HepG2 (cell line): ENCODE data around the gene CRIM1. TPM values are rescaled to one million over a fixed set of nuclear protein-coding genes. Genes with fewer than 3 reads are reported as not detected.

Experiments used
- AGO1 ChIP-seq: fragments of 200-400 bp; formaldehyde crosslinking; IDR thresholded peaks from 2 replicates; pipeline ENCODE4 v1.6.1; 2017; ENCODE audit warnings: mild to moderate bottlenecking, low read depth, low read length, moderate library complexity; ENCODE audit not compliant: poor library complexity, severe bottlenecking
- AHDC1 ChIP-seq: sonication (generic); formaldehyde crosslinking; IDR thresholded peaks from 2 replicates; pipeline ENCODE4 v1.5.1; 2020; ENCODE audit warnings: mild to moderate bottlenecking, missing genetic modification reagents, borderline replicate concordance
- MIXL1 ChIP-seq: IDR thresholded peaks from 2 replicates; pipeline ENCODE4 v1.6.1; 2016
- MZF1 ChIP-seq: sonication (generic); formaldehyde crosslinking; IDR thresholded peaks from 2 replicates; pipeline ENCODE4 v1.8.1; 2023; ENCODE audit warnings: mild to moderate bottlenecking, missing genetic modification reagents, borderline replicate concordance
- NCOA2 ChIP-seq: sonication (generic); formaldehyde crosslinking; IDR thresholded peaks from 2 replicates; pipeline ENCODE4 v1.8.0; 2022; ENCODE audit warnings: inconsistent platforms
- SAP130 ChIP-seq: IDR thresholded peaks from 2 replicates; pipeline ENCODE4 v1.6.1; 2016; ENCODE audit warnings: low read depth
- SNRNP70 ChIP-seq: fragments of 200-400 bp; formaldehyde crosslinking; IDR thresholded peaks from 2 replicates; pipeline ENCODE4 v1.6.1; 2017; ENCODE audit warnings: mild to moderate bottlenecking, low read depth, low read length, moderate library complexity
- TMF1 ChIP-seq: sonication (generic); formaldehyde crosslinking; IDR thresholded peaks from 2 replicates; pipeline ENCODE4 v1.8.1; 2022; ENCODE audit warnings: low read depth, missing genetic modification reagents
- polyA plus RNA-seq, 8 experiments: library from polyadenylated mRNA; depleted of rRNA in 3 of 8; stranded (reverse) in 7 of 8; unstranded in 1 of 8; fragments of >200 nt; fragmentation: Illumina TruSeq in 4 of 8; extraction: Trizol in 4 of 8; gene quantifications; 2 replicates each; pipeline versions ENCODE4 v1.2.1 to v1.2.3, GENCODE V29; 2011 to 2016; ENCODE audit warnings: low read depth in 4 of 8, missing spikeins in 1 of 8, mixed read lengths in 1 of 8; ENCODE audit not compliant: insufficient read depth in 1 of 8
- total RNA-seq, 5 experiments: library from RNA; depleted of rRNA; stranded (reverse); fragments of >200 nt; fragmentation: Illumina TruSeq; extraction: Trizol; gene quantifications; 2 replicates each; pipeline ENCODE4 v1.2.3, GENCODE V29; 2016; ENCODE audit warnings: low read depth in 1 of 5
- TF ChIP-seq, protein P1 (sequence below): IDR thresholded peaks from 2 replicates; pipeline ENCODE4 v1.4.0; 2020; ENCODE audit warnings: mild to moderate bottlenecking, missing genetic modification reagents
- TF ChIP-seq, protein P2 (sequence below): sonication (generic); formaldehyde crosslinking; conservative IDR thresholded peaks from 2 replicates; pipeline ENCODE4 v1.4.0; 2020; ENCODE audit warnings: mild to moderate bottlenecking, missing genetic modification reagents, moderate library complexity
- TF ChIP-seq, protein P3 (sequence below), 2 experiments: sonication (generic) in 1 of 2; formaldehyde crosslinking in 1 of 2; IDR thresholded peaks; 2 replicates each; pipeline versions ENCODE4 v1.5.1 to v1.6.1; 2011 to 2020; ENCODE audit warnings: borderline replicate concordance in 1 of 2, low read depth in 1 of 2, low read length in 1 of 2, mild to moderate bottlenecking in 1 of 2, missing genetic modification reagents in 1 of 2, moderate library complexity in 1 of 2
- TF ChIP-seq, protein P4 (sequence below): sonication (generic); formaldehyde crosslinking; IDR thresholded peaks from 2 replicates; pipeline ENCODE4 v1.4.0; 2020; ENCODE audit warnings: missing genetic modification reagents, low read depth, mild to moderate bottlenecking, borderline replicate concordance

Gene CRIM1
- total and polyA plus RNA-seq, 2 of the 13 experiments (the other 11 are each of a cell fraction or from before 2014, with no cell fraction given), result 39.1 to 69.9 TPM

DNA sequence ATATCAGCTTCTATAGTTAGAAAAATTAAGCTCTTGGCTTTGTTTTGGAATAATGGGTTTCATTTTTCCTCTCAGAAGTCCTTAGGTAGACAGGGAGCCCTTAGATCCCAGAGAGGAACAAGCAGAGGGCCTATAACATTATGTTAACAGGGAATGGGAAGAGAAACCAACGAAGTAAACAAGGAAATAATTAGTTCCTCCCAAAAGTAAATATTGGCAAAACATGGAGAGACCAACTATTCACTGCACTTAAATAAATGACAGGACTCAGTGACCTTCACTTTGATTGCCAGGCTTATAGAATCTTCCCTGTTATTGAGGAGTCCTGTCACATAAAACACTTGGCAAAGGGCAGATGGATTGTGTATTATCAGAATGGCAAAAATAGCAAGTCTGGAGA is 5.3 kb downstream of the CRIM1 start (continued):
- TF ChIP-seq, protein P1, sequence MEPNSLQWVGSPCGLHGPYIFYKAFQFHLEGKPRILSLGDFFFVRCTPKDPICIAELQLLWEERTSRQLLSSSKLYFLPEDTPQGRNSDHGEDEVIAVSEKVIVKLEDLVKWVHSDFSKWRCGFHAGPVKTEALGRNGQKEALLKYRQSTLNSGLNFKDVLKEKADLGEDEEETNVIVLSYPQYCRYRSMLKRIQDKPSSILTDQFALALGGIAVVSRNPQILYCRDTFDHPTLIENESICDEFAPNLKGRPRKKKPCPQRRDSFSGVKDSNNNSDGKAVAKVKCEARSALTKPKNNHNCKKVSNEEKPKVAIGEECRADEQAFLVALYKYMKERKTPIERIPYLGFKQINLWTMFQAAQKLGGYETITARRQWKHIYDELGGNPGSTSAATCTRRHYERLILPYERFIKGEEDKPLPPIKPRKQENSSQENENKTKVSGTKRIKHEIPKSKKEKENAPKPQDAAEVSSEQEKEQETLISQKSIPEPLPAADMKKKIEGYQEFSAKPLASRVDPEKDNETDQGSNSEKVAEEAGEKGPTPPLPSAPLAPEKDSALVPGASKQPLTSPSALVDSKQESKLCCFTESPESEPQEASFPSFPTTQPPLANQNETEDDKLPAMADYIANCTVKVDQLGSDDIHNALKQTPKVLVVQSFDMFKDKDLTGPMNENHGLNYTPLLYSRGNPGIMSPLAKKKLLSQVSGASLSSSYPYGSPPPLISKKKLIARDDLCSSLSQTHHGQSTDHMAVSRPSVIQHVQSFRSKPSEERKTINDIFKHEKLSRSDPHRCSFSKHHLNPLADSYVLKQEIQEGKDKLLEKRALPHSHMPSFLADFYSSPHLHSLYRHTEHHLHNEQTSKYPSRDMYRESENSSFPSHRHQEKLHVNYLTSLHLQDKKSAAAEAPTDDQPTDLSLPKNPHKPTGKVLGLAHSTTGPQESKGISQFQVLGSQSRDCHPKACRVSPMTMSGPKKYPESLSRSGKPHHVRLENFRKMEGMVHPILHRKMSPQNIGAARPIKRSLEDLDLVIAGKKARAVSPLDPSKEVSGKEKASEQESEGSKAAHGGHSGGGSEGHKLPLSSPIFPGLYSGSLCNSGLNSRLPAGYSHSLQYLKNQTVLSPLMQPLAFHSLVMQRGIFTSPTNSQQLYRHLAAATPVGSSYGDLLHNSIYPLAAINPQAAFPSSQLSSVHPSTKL (CRISPR knock-in tag), result peak; percentile 71
- no peak for TF ChIP-seq AGO1
- TF ChIP-seq, protein P2, sequence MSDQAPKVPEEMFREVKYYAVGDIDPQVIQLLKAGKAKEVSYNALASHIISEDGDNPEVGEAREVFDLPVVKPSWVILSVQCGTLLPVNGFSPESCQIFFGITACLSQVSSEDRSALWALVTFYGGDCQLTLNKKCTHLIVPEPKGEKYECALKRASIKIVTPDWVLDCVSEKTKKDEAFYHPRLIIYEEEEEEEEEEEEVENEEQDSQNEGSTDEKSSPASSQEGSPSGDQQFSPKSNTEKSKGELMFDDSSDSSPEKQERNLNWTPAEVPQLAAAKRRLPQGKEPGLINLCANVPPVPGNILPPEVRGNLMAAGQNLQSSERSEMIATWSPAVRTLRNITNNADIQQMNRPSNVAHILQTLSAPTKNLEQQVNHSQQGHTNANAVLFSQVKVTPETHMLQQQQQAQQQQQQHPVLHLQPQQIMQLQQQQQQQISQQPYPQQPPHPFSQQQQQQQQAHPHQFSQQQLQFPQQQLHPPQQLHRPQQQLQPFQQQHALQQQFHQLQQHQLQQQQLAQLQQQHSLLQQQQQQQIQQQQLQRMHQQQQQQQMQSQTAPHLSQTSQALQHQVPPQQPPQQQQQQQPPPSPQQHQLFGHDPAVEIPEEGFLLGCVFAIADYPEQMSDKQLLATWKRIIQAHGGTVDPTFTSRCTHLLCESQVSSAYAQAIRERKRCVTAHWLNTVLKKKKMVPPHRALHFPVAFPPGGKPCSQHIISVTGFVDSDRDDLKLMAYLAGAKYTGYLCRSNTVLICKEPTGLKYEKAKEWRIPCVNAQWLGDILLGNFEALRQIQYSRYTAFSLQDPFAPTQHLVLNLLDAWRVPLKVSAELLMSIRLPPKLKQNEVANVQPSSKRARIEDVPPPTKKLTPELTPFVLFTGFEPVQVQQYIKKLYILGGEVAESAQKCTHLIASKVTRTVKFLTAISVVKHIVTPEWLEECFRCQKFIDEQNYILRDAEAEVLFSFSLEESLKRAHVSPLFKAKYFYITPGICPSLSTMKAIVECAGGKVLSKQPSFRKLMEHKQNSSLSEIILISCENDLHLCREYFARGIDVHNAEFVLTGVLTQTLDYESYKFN (CRISPR knock-in tag), result peak; percentile 53
- peak; percentile 58 for TF ChIP-seq NCOA2 (CRISPR knock-in tag)
- TF ChIP-seq MZF1 (CRISPR knock-in tag), result no peak
- peak; percentile 44; the same call in 1 of the 2 replicates for TF ChIP-seq AHDC1
- TF ChIP-seq SAP130 (CRISPR knock-in tag), result peak; percentile 64
- no peak for TF ChIP-seq SNRNP70
- TF ChIP-seq, protein P3, sequence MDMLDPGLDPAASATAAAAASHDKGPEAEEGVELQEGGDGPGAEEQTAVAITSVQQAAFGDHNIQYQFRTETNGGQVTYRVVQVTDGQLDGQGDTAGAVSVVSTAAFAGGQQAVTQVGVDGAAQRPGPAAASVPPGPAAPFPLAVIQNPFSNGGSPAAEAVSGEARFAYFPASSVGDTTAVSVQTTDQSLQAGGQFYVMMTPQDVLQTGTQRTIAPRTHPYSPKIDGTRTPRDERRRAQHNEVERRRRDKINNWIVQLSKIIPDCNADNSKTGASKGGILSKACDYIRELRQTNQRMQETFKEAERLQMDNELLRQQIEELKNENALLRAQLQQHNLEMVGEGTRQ (IDR thresholded peaks at IDR 0.05; ENCODE audit: low read depth, low read length), result no peak
- TF ChIP-seq, protein P3 (CRISPR knock-in tag; IDR thresholded peaks at IDR 0.05; ENCODE audit: borderline replicate concordance), result no peak
- TF ChIP-seq, protein P4, sequence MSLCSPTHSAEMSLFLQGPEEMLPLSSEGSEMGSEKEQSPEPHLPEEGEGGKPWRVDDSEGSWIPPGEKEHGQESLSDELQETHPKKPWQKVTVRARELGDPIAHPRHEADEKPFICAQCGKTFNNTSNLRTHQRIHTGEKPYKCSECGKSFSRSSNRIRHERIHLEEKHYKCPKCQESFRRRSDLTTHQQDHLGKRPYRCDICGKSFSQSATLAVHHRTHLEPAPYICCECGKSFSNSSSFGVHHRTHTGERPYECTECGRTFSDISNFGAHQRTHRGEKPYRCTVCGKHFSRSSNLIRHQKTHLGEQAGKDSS (CRISPR knock-in tag), result no peak
- no peak for TF ChIP-seq TMF1 (CRISPR knock-in tag)
- TF ChIP-seq MIXL1 (CRISPR knock-in tag), result peak; percentile 95
